HepG2 (cell line): ENCODE measurements around the gene TUBB4A. TPM values are rescaled to one million over a fixed set of nuclear protein-coding genes. Genes with fewer than 3 reads are reported as not detected.

ENCODE experiments used
- AKNA ChIP-seq: sonication (generic); formaldehyde crosslinking; IDR thresholded peaks from 2 replicates; pipeline ENCODE4 v1.4.0; 2020; ENCODE audit warnings: missing genetic modification reagents, borderline replicate concordance
- ZNF646 ChIP-seq: sonication (generic); formaldehyde crosslinking; IDR thresholded peaks from 2 replicates; pipeline ENCODE4 v1.9.0; 2021; ENCODE audit warnings: mild to moderate bottlenecking, missing genetic modification reagents
- polyA plus RNA-seq, 8 experiments: library from polyadenylated mRNA; depleted of rRNA in 3 of 8; stranded (reverse) in 7 of 8; unstranded in 1 of 8; fragments of >200 nt; fragmentation: Illumina TruSeq in 4 of 8; extraction: Trizol in 4 of 8; gene quantifications; 2 replicates each; pipeline versions ENCODE4 v1.2.1 to v1.2.3, GENCODE V29; 2011 to 2016; ENCODE audit warnings: low read depth in 4 of 8, missing spikeins in 1 of 8, mixed read lengths in 1 of 8; ENCODE audit not compliant: insufficient read depth in 1 of 8
- total RNA-seq, 5 experiments: library from RNA; depleted of rRNA; stranded (reverse); fragments of >200 nt; fragmentation: Illumina TruSeq; extraction: Trizol; gene quantifications; 2 replicates each; pipeline ENCODE4 v1.2.3, GENCODE V29; 2016; ENCODE audit warnings: low read depth in 1 of 5

TUBB4A gene
- total and polyA plus RNA-seq, 2 of the 13 experiments (the other 11 are each of a cell fraction or from before 2014, with no cell fraction given), result not detected

DNA sequence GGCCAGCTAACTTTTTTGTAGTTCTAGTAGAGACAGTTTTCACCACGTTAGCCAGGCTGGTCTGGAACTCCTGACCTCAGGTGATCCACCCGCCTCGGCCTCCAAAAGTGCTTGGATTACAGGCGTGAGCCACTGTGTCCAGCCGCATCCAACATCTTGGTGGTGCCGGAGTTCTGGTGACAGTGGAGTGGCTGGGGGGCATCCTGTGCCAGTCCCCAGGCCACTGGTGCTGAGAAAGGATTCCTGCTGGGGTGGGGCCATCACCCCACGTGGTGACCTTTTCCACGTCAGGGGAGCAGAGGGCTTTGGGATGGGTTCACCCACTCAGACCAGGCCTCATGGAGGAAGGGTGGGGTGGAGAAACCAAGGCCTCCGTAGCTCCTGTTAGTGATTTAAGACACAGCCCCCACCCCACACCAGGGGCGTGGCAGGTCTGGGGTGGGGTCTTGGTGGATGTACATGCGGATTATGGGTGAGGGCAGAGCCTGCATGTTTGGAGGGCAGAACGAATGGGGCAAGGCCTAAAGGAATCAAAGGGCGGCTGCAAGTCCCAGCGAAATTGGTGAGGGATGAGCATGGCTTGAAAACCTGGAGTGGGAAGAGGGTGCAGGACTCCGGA lies 12.9 kb upstream of the TUBB4A start (continued):
- TF ChIP-seq ZNF646 (CRISPR knock-in tag) (no peak), AKNA (CRISPR knock-in tag) (no peak)
- TF ChIP-seq, all 625 proteins: peak for 0
